ENCODE measurements around the gene LSM7. TPM values are rescaled to one million over a fixed set of nuclear protein-coding genes. Genes with fewer than 3 reads are reported as not detected.

The LSM7 gene
- total and polyA plus RNA-seq, 9 donors = 31.8 to 196 (median 79.6) TPM

- 54 to 56% (median 56%) methylated on average over 16 of the region's 16 CpGs for WGBS, 3 donors
- H3K4me3 ChIP-seq = no peak overlapping the region
- no peaks in the 10 kb centered on the region for H3K27me3 ChIP-seq
- intact Hi-C loops (cut with DNase I) = loop anchor here (5.0 to 10.0 kb wide), 7 partner anchors 38 to 340 kb away; partner anchors contain the start of genes DOT1L (in 2 of the 4), PLEKHJ1 (in 2 of the 4), SF3A2 (in 2 of the 4) and AP3D1 (in 1 of the 4)
- DNase-seq = peak; percentile 55 to 72 (median 65)
- TF ChIP-seq CTCF (IDR thresholded peaks at IDR 0.05) (peak in 2 of 3 donors; percentile 35 to 42), POLR2A (IDR thresholded peaks at IDR 0.05) (no peak), EP300 (IDR thresholded peaks at IDR 0.05) (no peak)
- H3K36me3 ChIP-seq = no peaks in the 10 kb centered on the region
- peaks cover 20% of the 10 kb centered on the region for H3K4me1 ChIP-seq (ENCODE audit: insufficient read depth)
- no peaks in the 10 kb centered on the region for H3K9me3 ChIP-seq
- peak overlapping the region in 1 of 2 donors; percentile 5 for H3K27ac ChIP-seq
These were observed 53.4 kb downstream of the LSM7 start for GRCh38 chr19:2274931-2275535.

GRCh38 chr19:2274185-2274711 is 54.1 kb downstream of the LSM7 start:
- Histone ChIP-seq H3K4me3 (no peak overlapping the region), H3K27me3 (no peaks in the 10 kb centered on the region), H3K27ac (peak overlapping the region in 1 of 2 donors; percentile 35), H3K4me1 (ENCODE audit: insufficient read depth) (peaks cover 20% of the 10 kb centered on the region), H3K36me3 (no peaks in the 10 kb centered on the region), H3K9me3 (no peaks in the 10 kb centered on the region)
- TF ChIP-seq POLR2A (IDR thresholded peaks at IDR 0.05) (no peak), EP300 (IDR thresholded peaks at IDR 0.05) (no peak), CTCF (IDR thresholded peaks at IDR 0.05) (no peak)
- intact Hi-C loops (cut with DNase I) = loop anchor here (5.0 to 10.0 kb wide), 7 partner anchors 37 to 341 kb away; partner anchors contain the start of genes DOT1L (in 2 of the 4), PLEKHJ1 (in 2 of the 4), SF3A2 (in 2 of the 4) and AP3D1 (in 1 of the 4)
- DNase-seq = no peak
- WGBS, 3 donors = 89 to 91% (median 90%) methylated on average over 9 of the region's 9 CpGs

GRCh38 chr19:2273356-2274184 is 54.8 kb downstream of the LSM7 start:
- no peaks in the 10 kb centered on the region for H3K9me3 ChIP-seq
- H3K27ac ChIP-seq = peak overlapping the region; percentile 28 to 35
- H3K27me3 ChIP-seq = no peaks in the 10 kb centered on the region
- peaks cover 20% of the 10 kb centered on the region for H3K4me1 ChIP-seq (ENCODE audit: insufficient read depth)
- intact Hi-C loops (cut with DNase I) = loop anchor here (2.0 to 10.0 kb wide), 8 partner anchors 36 to 341 kb away; partner anchors contain the start of genes PLEKHJ1 (in 3 of the 4), SF3A2 (in 3 of the 4), DOT1L (in 2 of the 4) and AP3D1 (in 1 of the 4)
- TF ChIP-seq CTCF (IDR thresholded peaks at IDR 0.05) = peak; percentile 96 to 99 (median 96)
- TF ChIP-seq EP300 (IDR thresholded peaks at IDR 0.05) = no peak
- DNase-seq = peak; percentile 65 to 87 (median 75)
- WGBS, 3 donors = 10 to 20% (median 17%) methylated on average over 36 to 45 of the region's 45 CpGs
- H3K4me3 ChIP-seq = peak overlapping the region; percentile 17
- H3K36me3 ChIP-seq = no peaks in the 10 kb centered on the region

Other genes with a start within 250 kb of the LSM7 start
- 10 to 100 TPM; 16.6 to 61.5 (median 47.8) TPM for gene MOB3A, start 232.3 kb downstream of the LSM7 start, total RNA-seq
- 10 to 100 TPM; 21.1 to 22.5 TPM for gene MOB3A, start 232.3 kb downstream of the LSM7 start, polyA plus RNA-seq
- 10 to 100 TPM in 5 of 7 donors, 1 to 10 TPM in 2; 4.5 to 24.5 (median 10.7) TPM for gene IZUMO4, start 231.7 kb downstream of the LSM7 start, total RNA-seq
- gene IZUMO4, start 231.7 kb downstream of the LSM7 start, polyA plus RNA-seq = 10 to 100 TPM in 1 of 2 donors, 1 to 10 TPM in 1; 1.8 to 31.7 TPM
- gene AP3D1, start 177.0 kb downstream of the LSM7 start, total RNA-seq = 100 to 1,000 TPM in 1 of 7 donors, 10 to 100 TPM in 6; 36.7 to 102 (median 75.4) TPM
- gene AP3D1, start 177.0 kb downstream of the LSM7 start, polyA plus RNA-seq = 10 to 100 TPM; 43.5 to 49.9 TPM
- gene DOT1L, start 164.7 kb downstream of the LSM7 start, total RNA-seq = 10 to 100 TPM in 6 of 7 donors, 1 to 10 TPM in 1; 6.7 to 28.9 (median 21.3) TPM
- 1 to 10 TPM; 2.4 to 5.4 TPM for gene DOT1L, start 164.7 kb downstream of the LSM7 start, polyA plus RNA-seq
- 10 to 100 TPM; 39.0 to 55.2 (median 46.8) TPM for gene PLEKHJ1, start 92.3 kb downstream of the LSM7 start, total RNA-seq
- 10 to 100 TPM; 17.1 to 57.9 TPM for gene PLEKHJ1, start 92.3 kb downstream of the LSM7 start, polyA plus RNA-seq
- 100 to 1,000 TPM in 3 of 7 donors, 10 to 100 TPM in 4; 33.0 to 137 (median 89.8) TPM for gene SF3A2, start 91.8 kb downstream of the LSM7 start, total RNA-seq
- gene SF3A2, start 91.8 kb downstream of the LSM7 start, polyA plus RNA-seq = 10 to 100 TPM; 13.7 to 95.7 TPM
- gene AMH, start 79.3 kb downstream of the LSM7 start, total RNA-seq = 1 to 10 TPM in 6 of 7 donors, under 1 TPM in 1; 0.80 to 3.9 (median 1.3) TPM
- 10 to 100 TPM in 1 of 2 donors, not detected in 1; 12.0 TPM for gene AMH, start 79.3 kb downstream of the LSM7 start, polyA plus RNA-seq
- under 1 TPM in 4 of 7 donors, not detected in 3; 0.30 to 0.92 (median 0.41) TPM for gene JSRP1, start 72.2 kb downstream of the LSM7 start, total RNA-seq
- gene JSRP1, start 72.2 kb downstream of the LSM7 start, polyA plus RNA-seq = under 1 TPM in 1 of 2 donors, not detected in 1; 0.31 TPM
- gene PEAK3, start 46.4 kb downstream of the LSM7 start, total RNA-seq = under 1 TPM in 5 of 7 donors, not detected in 2; 0.11 to 0.62 (median 0.35) TPM
- gene PEAK3, start 46.4 kb downstream of the LSM7 start, polyA plus RNA-seq = under 1 TPM in 1 of 2 donors, not detected in 1; 0.10 TPM
- not detected for gene LINGO3, start 20.4 kb downstream of the LSM7 start, total RNA-seq
- not detected for gene LINGO3, start 20.4 kb downstream of the LSM7 start, polyA plus RNA-seq
- 10 to 100 TPM; 33.5 to 66.6 (median 48.6) TPM for gene SPPL2B, start 98 bp upstream of the LSM7 start, total RNA-seq
- gene SPPL2B, start 98 bp upstream of the LSM7 start, polyA plus RNA-seq = 10 to 100 TPM in 1 of 2 donors, 1 to 10 TPM in 1; 1.5 to 39.7 TPM
- gene TMPRSS9, start 31.7 kb upstream of the LSM7 start, total RNA-seq = under 1 TPM in 6 of 7 donors, not detected in 1; 0.07 to 0.51 (median 0.23) TPM
- gene TMPRSS9, start 31.7 kb upstream of the LSM7 start, polyA plus RNA-seq = under 1 TPM; 0.05 to 0.13 TPM
- gene TIMM13, start 99.0 kb upstream of the LSM7 start, total RNA-seq = 10 to 100 TPM; 19.3 to 72.3 (median 61.6) TPM
- 10 to 100 TPM in 1 of 2 donors, 1 to 10 TPM in 1; 2.7 to 46.1 TPM for gene TIMM13, start 99.0 kb upstream of the LSM7 start, polyA plus RNA-seq
- gene LMNB2, start 128.4 kb upstream of the LSM7 start, total RNA-seq = 10 to 100 TPM in 6 of 7 donors, 1 to 10 TPM in 1; 8.0 to 40.9 (median 25.6) TPM
- 10 to 100 TPM; 15.3 to 17.4 TPM for gene LMNB2, start 128.4 kb upstream of the LSM7 start, polyA plus RNA-seq
- 100 to 1,000 TPM in 2 of 7 donors, 10 to 100 TPM in 5; 47.0 to 414 (median 73.9) TPM for gene GADD45B, start 147.5 kb upstream of the LSM7 start, total RNA-seq
- 100 to 1,000 TPM in 1 of 2 donors, 10 to 100 TPM in 1; 17.8 to 120 TPM for gene GADD45B, start 147.5 kb upstream of the LSM7 start, polyA plus RNA-seq